GM21723 (cell line): Measurements from ENCODE around the gene TOP2A.

Experiments
- ATAC-seq: cut with Tn5 transposase; IDR thresholded peaks from one replicate; pipeline ENCODE4 v1.9.1; 2021; ENCODE audit warnings: mild to moderate bottlenecking, moderate library complexity; ENCODE audit not compliant: unreplicated experiment

The TOP2A gene

DNA sequence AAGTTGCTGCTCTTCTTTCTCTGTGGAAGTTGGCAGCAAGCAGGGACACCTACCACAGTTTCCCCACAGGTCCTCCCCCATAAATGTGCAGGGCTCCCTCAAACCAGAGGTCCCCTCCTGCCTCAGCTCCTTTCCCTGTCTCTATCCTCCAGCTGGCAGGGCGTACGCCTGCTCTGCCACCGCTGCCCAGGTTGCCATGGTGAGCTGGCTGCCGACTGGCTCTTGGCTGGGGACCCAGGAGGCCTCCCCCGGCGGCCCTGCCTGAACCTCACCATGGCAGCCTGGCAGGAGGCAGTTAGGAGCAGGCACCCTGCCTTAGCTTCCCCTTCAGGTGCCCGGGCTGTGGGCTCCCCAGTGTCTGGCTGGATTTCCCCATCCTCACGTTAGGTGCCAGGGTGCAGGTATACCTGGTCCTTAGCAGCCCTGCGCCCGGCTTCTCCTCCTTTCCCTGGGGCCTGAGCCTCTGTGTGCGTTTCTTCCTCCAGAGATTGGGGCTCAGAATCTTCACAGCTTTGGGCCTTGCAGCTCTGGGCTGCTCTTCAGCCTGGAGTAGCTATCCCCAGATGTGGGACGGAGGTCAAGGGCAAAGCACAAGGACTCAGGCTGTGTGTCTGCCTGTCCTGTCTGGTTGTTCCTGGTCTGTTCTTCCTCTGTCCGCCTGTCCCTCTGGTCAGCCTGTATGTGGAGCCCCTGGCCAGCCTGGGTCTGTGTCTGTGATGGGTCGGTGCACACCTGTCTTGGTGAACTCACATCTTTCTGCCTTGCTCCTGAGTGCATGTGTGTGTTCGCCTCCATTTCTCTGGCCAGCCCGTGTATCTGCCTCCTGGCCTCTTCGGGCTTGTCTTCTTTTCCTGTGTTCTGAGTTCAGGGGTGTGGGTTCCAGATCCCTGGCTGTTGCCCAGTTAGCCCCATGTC, 68.9 kb downstream of the TOP2A start:
- ATAC-seq = no peak

DNA sequence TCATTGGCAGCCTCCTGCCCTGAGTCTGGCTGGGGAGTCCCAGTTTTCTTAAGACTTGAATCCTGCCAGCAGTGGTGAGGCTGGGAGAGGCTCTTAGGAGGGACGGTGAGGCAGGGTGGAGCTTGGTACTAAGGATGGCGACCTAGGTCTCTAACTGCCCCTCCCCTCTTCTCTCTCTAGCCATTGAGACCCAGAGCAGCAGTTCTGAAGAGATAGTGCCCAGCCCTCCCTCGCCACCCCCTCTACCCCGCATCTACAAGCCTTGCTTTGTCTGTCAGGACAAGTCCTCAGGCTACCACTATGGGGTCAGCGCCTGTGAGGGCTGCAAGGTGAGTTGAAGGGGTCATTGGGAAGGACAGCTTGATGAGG, 69.6 kb downstream of the TOP2A start:
- ATAC-seq = no peak

DNA sequence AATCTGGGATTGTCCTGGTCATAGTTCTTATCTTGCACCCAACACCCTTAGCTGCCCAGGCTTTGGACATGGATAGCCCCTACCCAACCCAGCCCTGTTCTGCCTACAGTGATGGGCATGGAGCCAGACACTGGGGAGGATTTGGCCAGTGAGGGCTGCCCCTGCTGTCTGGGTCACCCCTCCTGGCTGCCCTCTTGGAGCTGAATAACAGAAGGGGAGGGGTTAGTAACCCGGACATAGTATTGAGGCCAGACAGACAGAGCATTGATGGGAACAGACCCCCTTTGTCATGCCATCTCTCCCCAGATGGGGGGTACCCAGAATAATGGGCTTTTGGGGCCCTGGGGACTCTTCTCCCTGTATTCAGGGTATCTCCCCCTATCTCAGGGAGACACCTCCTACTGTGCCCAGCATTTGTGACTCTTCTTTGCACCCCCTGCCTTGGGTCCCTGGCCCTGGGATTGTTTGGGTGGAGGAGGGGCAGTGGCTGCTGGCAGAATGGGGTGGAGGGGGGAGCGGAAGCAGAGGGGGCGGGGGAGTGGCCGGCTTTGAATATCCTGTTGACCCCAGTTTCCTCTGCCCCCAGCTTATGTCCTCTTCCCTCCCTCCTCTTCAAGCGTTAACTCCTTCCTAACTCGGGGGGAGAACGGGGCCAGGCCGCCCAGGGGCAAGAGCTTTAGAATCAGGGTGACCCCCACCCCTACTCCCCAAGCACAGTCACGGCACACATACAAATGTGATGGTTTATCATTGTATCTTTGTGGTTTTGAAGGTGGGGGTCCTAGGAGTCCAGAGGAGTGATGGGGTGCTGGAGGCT, 70.2 kb downstream of the TOP2A start:
- no peak for ATAC-seq

DNA sequence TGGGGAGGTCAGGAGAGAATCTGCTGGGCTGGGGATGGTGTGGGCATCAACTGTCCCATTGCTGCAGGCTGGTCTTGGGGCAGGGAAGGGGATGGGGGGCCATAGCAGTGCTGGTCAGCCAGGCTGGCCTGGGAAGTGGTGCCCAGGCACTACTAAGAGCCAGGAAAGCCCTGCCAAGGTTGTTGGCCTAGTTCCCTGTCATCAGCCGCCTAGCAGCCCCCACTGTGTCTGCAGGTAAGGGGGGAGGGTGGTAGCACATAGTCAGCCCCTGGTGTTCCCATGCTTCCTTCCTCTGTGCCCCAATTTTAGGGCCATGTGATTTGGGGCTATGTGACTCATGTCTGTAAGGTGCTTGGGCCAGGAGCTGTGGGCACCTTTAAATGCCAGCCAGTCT, 70.9 kb downstream of the TOP2A start:
- ATAC-seq = no peak

DNA sequence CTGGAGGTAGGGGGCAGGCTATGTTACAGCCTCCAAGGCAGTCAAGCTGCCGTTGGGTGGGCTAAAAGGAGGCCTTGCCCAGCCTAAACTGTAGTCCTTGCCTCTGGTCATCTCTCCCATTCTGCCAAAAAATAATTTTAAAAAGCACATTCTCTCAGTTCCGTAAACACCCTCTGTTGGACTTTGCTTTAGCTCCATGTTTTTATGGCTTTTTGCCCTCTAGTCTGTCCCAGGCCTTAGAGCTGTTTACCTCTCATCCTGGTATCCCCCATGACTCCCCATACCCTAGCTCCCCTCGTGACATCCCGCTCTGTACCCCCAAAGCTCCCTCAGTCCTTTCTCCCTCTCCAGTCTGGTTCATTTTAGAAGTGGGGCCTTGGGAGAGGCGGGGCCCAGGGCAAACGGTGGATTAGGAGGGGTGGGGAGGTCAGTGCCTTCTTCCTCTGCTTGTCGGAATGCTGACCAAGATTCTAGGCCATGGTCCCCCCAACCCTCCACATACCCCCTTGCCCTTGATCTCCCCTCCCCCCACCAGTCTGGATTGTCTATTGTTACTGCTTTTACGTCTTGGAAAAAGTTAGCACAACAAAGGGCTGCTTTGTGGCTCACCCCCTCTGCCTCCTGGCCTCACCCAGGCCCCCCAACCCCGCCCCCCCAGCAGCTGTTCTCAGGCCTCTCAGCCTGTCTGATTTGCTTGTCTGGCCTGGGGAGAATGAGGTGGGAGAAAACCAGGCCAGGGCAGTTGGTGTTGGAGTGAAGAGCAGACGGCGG, 71.5 kb downstream of the TOP2A start:
- no peak for ATAC-seq

DNA sequence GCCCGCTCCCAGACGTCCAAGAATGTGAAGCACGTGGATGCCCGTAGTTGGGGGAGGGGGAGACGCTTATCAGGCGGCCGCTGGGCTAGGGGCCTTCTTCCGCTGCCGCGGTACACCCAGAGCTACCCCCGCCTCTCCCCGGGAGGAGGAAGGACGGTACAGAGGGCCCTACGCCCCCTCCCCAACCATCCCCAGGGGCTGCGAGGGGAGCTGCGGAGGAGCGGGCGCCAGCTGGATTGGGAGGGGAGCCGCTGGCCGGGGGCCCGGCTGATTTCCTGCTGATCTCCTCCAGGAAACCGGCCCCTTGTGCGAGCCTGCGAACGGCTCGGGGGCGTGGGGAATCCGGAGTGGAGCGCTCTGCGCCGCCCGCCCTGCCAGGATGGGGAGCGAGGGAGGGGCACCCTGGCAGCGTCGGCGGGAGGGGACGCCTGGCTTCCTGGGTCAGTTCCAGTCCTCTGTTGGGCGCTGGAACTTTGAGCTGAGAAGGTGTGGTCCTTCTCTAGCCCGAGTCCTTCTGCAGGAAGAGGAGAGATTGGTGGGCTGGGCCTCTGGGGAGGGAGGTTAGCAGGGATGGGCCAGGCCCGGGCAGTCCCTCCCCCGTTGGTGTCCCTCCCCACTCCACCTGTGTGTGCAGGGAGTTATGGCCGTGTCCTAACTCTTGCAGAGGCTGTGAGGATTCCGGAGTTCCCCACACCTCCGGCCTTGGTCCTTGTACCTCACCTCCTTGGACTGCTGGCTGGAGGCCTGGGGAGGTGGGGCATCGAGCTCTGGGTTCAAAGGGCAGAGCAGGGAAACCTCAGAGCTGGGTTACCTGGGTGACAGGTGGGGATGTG, 72.3 kb downstream of the TOP2A start:
- no peak for ATAC-seq

DNA sequence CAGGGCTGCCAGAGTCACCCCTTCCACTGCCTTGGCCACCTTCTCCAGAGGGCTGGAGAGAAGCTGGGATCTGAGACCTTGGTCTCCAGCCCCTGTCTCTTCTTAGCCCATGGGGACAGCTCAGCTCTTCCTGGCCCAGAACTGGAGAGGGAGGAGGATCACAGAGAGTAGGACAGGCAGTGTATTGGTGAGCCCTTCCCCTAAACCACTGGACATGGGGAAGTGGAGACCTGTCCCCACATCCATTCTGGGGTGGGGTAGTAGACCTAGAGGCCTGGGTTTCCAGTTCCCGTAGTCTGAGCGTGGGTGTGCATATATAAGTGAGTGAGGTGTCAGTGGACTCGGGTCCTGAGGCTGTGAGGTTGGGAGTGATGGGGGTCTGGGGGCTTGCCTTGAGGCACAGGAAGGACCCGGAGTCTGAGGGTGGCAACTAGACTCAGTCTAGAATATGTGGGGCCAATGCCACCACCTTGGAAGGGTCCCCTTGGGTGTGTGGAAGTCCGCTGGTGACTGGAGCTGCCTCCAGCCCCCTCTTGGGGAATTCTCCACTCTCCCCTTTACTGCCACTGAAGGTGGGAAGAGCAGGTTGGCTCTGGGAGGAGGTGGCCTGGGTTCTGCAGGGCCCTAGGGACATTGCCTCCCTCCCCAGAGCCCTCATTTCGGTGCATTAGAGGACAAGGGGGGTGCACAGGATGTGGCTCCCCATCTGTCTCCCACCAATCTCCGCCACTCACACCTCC, 73.1 kb downstream of the TOP2A start:
- no peak for ATAC-seq

DNA sequence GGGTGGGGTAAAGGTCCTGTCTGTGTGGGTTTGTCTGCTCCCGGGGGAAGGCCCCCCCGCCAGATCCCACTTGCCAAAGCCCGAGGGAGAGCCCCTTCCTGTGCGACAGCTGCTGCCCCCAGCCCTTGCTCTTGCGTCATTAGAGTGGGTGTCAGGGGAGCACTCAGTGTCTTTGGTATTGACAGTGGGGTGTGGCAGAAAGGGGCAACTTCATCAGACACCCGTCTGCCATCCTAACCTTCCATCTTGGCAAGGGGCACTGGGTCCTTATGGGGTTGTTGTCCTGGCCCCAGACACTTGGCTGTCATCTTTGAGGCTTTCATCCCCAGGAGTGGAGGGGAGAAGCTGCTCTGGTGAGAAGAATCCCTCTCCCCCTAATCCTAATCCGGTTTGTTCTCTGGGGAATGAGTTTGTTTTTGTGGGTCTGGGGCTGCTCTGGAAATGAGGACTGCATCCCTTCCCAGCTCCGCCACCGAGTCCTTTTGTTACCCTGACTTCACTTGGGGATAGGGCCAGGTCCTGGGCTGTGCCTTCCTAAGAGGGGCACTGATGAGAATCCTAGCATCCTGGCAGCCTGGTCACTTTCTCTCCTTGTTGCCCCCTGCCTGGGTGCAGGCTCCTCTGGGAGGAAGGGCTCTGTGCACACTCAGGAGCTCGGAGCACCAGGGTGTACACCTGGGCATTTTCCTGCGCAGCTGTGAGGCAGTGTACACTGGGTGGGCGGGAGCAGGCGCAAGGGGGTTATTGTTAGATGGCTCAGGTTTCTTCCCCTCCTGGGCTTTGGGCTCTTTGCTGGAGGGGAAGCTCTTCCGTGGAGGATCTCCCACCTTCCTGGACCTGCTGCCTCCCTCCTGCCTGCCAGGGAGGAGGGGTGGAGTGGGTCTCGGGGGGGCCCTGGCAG, 74.2 kb downstream of the TOP2A start:
- no peak for ATAC-seq

DNA sequence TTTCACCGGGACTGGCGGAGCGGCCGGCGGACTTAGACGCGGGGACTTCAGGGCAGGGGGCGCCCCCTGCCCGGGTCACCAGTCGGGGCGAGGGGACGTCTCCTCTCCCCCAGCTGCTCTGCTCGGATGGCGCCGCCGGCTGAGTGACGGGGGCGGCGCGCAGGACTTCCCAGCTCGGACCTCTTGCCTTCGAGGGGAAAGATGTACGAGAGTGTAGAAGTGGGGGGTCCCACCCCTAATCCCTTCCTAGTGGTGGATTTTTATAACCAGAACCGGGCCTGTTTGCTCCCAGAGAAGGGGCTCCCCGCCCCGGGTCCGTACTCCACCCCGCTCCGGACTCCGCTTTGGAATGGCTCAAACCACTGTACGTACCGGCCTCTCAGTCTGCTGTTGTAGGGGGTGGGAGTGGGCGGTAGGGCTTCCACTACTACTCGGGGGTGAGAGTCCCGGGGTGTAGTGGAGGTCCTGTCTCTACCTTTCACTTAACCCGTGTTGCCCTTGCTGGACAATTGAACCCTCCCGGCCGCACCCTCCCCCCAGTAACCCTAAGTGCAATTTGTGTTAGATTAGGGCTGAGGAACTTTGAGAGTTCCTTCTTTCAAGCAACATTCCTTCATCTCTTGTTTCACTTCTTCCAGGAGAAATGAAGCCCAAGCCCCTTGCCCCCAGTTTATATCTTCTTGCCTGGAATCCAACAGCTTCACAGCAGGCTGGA, 75.0 kb downstream of the TOP2A start:
- no peak for ATAC-seq

DNA sequence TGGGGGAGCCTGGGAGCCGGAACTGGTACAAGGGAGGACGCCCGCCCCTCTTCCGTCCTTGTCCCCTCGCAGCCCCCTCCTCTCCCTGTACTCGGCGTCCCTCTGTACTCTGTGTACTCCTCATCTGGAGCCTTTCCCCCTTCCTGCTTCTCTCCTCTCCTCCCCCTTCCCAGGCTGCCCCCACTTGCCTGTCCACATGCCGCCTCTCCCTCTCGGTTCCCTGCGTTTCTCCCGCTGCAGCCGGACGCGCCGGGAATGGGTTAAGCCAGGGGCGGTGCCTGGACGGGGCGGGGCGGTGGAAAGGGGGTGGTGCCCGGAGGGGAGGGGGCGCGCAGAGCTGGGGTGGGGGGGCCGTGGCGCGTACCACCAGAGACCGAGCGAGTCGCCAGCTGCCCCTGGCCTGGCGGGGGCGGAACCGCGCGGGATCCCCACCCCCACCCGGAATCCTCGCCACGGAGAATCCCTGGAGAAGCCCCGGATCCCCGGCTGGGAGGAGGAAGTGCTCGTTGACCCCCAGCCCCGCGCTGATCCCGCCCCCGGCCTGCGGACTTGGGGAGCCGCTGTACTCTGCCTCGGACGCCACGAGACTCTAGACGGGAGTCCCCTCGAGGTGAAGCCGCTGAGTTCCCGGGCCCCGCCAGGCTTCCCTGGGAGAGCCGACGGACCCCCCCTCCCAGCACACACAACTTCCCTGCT, 75.7 kb downstream of the TOP2A start:
- no peak for ATAC-seq

DNA sequence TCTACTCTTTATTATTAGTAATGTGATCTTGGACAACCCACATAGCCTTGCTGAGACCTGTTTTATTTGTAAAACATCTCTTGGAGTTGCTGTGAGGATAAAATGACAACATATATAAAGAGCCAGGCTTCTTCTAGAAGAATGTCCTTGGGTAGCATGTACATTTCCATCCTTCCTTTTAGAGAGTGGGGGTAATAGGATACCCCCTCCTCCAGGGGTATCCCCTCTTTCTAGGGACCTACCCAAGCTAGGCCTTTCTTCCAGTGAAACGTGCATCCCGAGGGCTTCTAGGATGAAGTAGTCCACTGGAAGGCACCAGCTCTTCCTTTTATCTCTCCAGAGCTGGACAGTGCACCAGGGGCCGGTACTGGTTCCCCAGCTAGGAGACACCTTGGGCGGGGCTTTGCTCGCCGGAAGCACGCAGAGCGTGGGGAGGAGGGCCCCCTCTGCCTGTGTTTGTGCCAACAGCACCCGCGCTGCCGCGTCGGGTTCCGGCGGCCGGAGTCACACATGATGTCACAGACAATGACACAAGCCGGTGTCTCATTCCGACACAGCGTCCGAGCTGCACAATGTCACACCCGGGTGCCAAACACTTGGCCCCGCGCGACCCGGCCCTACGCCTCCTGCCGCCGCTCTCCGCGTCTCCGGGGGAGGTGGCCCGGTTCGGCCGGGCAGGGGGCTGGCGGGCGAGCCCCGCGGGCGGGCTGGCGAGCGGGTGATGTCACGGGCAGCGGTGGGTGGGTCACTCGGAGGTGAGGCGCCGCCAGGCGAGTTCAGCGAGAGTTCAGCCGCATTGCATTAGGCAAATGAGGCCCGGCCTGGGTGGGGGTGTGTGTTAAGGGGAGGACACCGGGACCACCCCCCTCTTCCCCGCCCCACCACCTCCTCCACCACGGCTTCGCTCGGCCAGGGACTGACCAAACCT, 76.6 kb downstream of the TOP2A start:
- ATAC-seq = peak; percentile 65

DNA sequence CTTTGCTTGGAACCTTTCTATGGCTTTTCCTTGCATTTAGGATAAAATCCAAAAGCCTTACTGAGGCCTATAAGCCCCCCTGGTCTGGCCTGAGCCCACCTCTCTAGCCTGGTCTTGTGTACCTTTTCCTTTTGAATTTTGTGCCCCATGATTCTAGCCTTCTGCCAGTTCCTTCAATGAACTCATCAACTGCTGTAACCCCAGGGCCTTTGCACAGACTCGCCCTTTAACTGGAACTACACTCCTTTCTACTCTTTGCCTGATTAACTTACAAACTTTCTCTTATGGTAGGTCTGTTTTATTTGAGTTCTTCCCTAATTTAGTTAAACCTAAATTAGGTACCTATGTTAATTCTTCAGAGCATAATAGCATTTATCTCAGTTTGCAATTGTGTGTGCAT, 77.4 kb downstream of the TOP2A start:
- ATAC-seq = no peak

DNA sequence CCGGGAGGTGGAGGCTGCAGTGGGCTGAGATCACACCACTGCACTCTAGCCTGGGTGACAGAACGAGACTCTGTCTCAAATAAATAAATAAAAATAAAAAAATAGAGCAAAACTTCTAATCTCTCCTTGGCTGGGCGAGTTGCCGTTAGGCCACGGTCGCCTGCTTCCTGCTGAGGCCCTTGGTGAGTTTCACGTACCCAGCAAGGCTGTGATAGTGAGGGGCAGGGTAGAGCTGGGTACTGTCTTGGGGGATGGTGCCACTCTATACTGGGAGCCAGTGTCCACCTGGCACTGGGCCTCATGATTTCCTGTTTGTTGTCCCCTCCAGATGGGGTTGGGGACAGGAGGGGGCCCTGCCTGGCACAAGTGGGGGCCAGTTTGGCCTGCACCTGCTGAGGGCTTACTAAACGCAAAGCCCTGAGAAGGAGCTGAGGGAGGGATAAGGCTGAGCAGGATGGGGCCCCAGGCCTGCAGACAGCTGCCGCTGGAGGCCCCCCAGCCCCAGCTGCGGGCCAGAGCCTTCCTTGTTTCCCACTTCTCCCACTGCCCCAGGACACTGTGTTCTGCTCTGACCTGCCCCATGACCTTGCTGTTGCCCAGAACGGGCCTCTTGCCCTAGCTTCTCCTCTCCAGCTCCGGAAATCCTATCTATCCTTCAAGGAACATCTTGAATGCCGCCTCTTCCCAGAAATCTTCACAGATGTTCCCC, 78.6 kb downstream of the TOP2A start:
- ATAC-seq = no peak
